ENCODE results near the gene TBC1D5. TPM values are rescaled to one million over a fixed set of nuclear protein-coding genes. Genes with fewer than 3 reads are reported as not detected.

Gene TBC1D5
- total RNA-seq, 1 experiment from 2014 or later, result 59.4 TPM

- no peak overlapping the region for H3K27ac ChIP-seq
- H3K4me1 ChIP-seq, result no peaks in the 10 kb centered on the region
- H3K36me3 ChIP-seq, result no peaks in the 10 kb centered on the region
- no peak for DNase-seq
- no peaks in the 10 kb centered on the region for H3K27me3 ChIP-seq
- H3K4me3 ChIP-seq, result no peak overlapping the region
- H3K9me3 ChIP-seq (replicated peaks), result no peaks in the 10 kb centered on the region
Measured at GRCh38 chr3:17304969-17305368, 437.5 kb downstream of the TBC1D5 start.

- no peaks in the 10 kb centered on the region for H3K4me1 ChIP-seq
- H3K27ac ChIP-seq, result no peak overlapping the region
- no peak overlapping the region for H3K4me3 ChIP-seq
- H3K9me3 ChIP-seq (replicated peaks), result no peaks in the 10 kb centered on the region
- no peaks in the 10 kb centered on the region for H3K36me3 ChIP-seq
- peak in 1 of 2 experiments; percentile 2 for DNase-seq
- H3K27me3 ChIP-seq, result no peaks in the 10 kb centered on the region
Measured at GRCh38 chr3:17302774-17303173, 439.7 kb downstream of the TBC1D5 start.

GRCh38 chr3:17302170-17302569 is 440.3 kb downstream of the TBC1D5 start:
- Histone ChIP-seq H3K27ac (no peak overlapping the region), H3K9me3 (replicated peaks) (no peaks in the 10 kb centered on the region), H3K4me1 (no peaks in the 10 kb centered on the region), H3K4me3 (no peak overlapping the region), H3K36me3 (no peaks in the 10 kb centered on the region), H3K27me3 (no peaks in the 10 kb centered on the region)
- DNase-seq, result no peak

GRCh38 chr3:17301271-17301670 is 441.2 kb downstream of the TBC1D5 start:
- DNase-seq, result no peak
- H3K36me3 ChIP-seq, result no peaks in the 10 kb centered on the region
- no peak overlapping the region for H3K27ac ChIP-seq
- H3K4me1 ChIP-seq, result no peaks in the 10 kb centered on the region
- H3K27me3 ChIP-seq, result no peaks in the 10 kb centered on the region
- no peaks in the 10 kb centered on the region for H3K9me3 ChIP-seq (replicated peaks)
- no peak overlapping the region for H3K4me3 ChIP-seq

DNA sequence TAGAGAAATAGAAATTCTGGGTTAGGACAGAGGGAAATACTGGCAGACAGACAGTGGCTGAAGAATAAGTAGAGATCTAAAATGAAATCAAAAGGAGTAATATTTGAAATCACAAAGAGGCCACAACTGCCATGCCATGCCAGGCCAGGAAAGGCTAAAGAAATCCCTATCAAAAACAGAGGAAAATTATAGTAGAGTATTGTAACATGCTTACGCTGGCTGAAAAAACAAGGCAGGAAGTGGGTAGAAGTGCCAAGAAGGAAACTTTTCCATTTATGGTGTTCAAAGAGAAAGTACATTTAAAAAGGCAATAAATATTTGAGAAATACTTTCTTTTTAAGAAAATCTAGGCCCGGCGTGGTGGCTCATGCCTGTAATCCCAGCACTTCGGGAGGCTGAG is 442.0 kb downstream of the TBC1D5 start:
- no peaks in the 10 kb centered on the region for H3K36me3 ChIP-seq
- H3K4me1 ChIP-seq, result no peaks in the 10 kb centered on the region
- no peaks in the 10 kb centered on the region for H3K27me3 ChIP-seq
- H3K27ac ChIP-seq, result no peak overlapping the region
- H3K9me3 ChIP-seq (replicated peaks), result no peaks in the 10 kb centered on the region
- H3K4me3 ChIP-seq, result no peak overlapping the region
- no peak for DNase-seq

DNA sequence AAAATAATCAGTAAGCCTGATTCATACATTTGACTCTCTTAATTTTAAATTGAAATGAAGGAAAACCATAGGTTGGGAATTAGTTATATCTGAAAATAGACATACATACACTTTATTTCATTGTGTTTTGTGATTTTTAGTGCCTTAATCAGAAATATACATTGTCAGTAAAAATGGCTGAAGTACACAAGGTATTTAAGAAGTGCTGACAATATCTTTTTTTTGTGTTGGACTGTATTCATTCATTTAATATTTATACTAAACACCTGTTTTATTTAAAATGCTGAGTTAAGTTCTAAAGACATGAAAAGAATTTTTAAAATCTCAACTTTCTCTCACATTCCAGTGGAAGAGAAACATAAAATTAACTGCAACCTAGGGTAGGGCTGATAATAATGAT is 444.4 kb downstream of the TBC1D5 start:
- H3K9me3 ChIP-seq (replicated peaks), result no peaks in the 10 kb centered on the region
- no peak overlapping the region for H3K4me3 ChIP-seq
- no peaks in the 10 kb centered on the region for H3K4me1 ChIP-seq
- H3K36me3 ChIP-seq, result no peaks in the 10 kb centered on the region
- no peak overlapping the region for H3K27ac ChIP-seq
- no peak for DNase-seq
- no peaks in the 10 kb centered on the region for H3K27me3 ChIP-seq

GRCh38 chr3:17292556-17292955 is 449.9 kb downstream of the TBC1D5 start:
- Histone ChIP-seq H3K9me3 (replicated peaks) (no peaks in the 10 kb centered on the region), H3K4me3 (no peak overlapping the region), H3K36me3 (peaks cover 2% of the 10 kb centered on the region)

DNA sequence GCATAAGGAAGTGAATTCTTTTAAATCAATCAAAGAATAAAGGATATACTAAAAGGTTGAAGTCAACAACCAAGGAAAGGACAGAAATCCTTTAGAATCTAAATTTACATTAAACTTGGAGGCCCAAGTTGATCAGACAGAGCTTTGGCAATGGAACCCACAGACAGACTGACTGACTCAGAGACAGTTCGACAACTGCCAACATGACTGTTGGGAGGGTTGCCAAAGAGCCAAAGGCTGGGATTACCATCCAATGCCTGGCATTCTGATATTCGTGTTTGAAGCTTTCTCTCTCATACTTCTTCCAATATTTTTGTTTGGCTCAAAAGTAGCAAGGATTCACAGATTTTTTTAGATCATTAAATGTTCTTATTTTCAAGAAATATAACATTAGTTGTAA is 451.5 kb downstream of the TBC1D5 start:
- peaks cover 2% of the 10 kb centered on the region for H3K36me3 ChIP-seq
- H3K9me3 ChIP-seq (replicated peaks), result no peaks in the 10 kb centered on the region
- DNase-seq, result no peak
- no peak overlapping the region for H3K27ac ChIP-seq
- H3K4me1 ChIP-seq, result no peaks in the 10 kb centered on the region
- H3K4me3 ChIP-seq, result no peak overlapping the region
- H3K27me3 ChIP-seq, result no peaks in the 10 kb centered on the region

More at GRCh38 chr3:17292556-17292955, 449.9 kb downstream of the TBC1D5 start:
- Histone ChIP-seq H3K4me1 (no peaks in the 10 kb centered on the region), H3K27me3 (no peaks in the 10 kb centered on the region), H3K27ac (no peak overlapping the region)
- no peak for DNase-seq

DNA sequence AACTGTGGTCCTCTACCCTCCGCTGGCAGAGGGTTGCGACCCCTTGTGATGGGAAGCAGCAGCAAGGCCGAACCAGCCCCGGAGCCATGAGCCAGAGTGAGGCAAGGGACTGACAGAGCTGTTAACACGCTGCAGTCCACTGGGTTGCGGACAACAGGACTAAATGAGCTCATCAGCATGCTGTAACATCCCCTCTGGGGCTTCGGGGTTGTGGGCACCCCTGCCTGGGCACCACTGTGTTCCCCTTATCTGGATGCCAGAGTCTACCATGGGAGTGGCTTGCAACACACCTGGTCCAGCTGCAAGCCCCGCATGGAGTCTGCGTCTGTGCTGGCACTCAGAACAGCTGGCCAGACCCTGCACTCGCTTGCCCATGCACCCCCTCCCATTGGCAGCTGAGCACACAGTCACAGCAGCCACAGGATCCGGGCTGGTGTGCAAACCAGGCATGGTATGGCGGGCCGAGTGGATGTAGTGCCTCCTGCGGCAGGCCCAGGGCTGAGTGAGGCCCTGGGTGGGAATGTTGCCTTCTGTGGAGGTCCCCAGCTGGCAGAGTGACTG is 453.5 kb downstream of the TBC1D5 start:
- no peak overlapping the region for H3K4me3 ChIP-seq
- DNase-seq, result no peak
- H3K27me3 ChIP-seq, result no peaks in the 10 kb centered on the region
- H3K36me3 ChIP-seq, result peaks cover 2% of the 10 kb centered on the region
- H3K4me1 ChIP-seq, result no peaks in the 10 kb centered on the region
- no peaks in the 10 kb centered on the region for H3K9me3 ChIP-seq (replicated peaks)
- H3K27ac ChIP-seq, result no peak overlapping the region

DNA sequence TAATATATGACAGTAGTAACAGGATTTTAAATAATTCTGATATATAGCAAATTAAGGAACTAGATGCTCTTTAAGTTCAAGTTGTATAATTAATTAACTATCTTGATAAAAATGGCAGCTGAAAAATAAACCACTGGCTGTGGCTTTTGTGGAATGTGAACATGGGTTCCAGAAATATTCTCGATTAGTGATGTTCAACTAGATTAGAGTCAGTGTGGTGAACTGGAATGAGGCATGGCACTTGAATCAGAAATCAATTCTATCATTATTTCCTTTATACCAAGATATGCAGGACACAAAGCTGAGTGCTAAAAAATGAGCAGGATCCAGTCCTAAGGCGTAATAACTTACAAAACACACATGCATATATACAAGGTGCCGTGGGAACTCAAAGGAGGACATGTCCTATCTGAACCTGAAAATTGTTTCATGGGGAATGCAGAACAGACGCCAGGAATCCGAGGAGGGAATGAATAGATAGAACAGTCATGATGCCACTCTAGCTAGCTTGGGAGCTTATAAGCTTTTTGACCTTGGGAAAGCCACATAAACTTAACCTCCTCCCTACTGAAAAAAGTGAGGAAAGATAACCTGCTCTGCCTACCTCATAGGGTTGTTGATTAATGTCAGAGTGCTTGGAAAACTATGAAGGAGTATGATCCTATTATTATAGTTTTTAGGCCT is 455.3 kb downstream of the TBC1D5 start:
- Histone ChIP-seq H3K27ac (no peak overlapping the region), H3K36me3 (peaks cover 2% of the 10 kb centered on the region), H3K4me1 (no peaks in the 10 kb centered on the region), H3K27me3 (no peaks in the 10 kb centered on the region), H3K9me3 (replicated peaks) (no peaks in the 10 kb centered on the region), H3K4me3 (no peak overlapping the region)
- DNase-seq, result no peak

- Histone ChIP-seq H3K27me3 (no peaks in the 10 kb centered on the region), H3K27ac (no peak overlapping the region), H3K4me3 (no peak overlapping the region), H3K4me1 (no peaks in the 10 kb centered on the region), H3K36me3 (no peaks in the 10 kb centered on the region), H3K9me3 (replicated peaks) (no peaks in the 10 kb centered on the region)
- DNase-seq, result no peak
Measured at GRCh38 chr3:17278006-17278405, 464.4 kb downstream of the TBC1D5 start.

GRCh38 chr3:17266846-17267245 is 475.6 kb downstream of the TBC1D5 start:
- no peak overlapping the region for H3K4me3 ChIP-seq
- H3K9me3 ChIP-seq (replicated peaks), result no peaks in the 10 kb centered on the region
- H3K27me3 ChIP-seq, result no peaks in the 10 kb centered on the region
- DNase-seq, result no peak
- no peak overlapping the region for H3K27ac ChIP-seq
- no peaks in the 10 kb centered on the region for H3K36me3 ChIP-seq
- no peaks in the 10 kb centered on the region for H3K4me1 ChIP-seq

DNA sequence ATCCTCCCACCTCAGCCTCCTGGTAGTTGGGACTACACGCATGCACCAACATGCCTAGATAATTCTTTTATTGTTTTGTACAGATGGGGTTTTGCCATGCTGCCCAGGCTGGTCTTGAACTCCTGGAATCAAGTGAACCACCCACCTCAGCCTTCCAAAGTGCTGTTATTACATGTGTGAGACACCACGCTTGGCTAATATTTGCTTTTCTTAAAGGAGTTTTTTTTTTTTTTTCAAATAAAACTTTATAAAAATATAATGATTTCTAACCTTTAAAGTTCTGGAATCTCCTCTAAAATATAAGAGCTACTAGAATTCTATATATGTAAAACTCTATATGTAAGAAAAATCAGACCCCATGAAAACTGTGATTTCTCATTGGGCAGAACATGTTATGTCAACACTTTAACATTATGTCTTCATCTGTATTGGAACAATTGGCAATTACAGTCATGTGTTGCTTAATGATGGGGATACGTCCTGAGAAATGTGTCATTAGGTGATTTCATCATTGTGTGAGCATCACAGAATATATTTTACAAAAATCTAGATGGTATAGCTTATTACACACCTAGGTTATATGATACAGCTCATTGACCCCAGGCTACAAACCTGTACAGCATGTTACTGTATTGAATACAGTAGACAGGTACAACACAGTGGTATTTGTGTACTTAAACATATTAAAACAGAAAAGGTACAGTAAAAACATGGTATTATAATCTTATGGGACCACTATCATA is 480.6 kb downstream of the TBC1D5 start:
- Histone ChIP-seq H3K27me3 (no peaks in the 10 kb centered on the region), H3K27ac (no peak overlapping the region), H3K9me3 (replicated peaks) (no peaks in the 10 kb centered on the region), H3K36me3 (no peaks in the 10 kb centered on the region), H3K4me1 (no peaks in the 10 kb centered on the region), H3K4me3 (no peak overlapping the region)
- DNase-seq, result no peak

DNA sequence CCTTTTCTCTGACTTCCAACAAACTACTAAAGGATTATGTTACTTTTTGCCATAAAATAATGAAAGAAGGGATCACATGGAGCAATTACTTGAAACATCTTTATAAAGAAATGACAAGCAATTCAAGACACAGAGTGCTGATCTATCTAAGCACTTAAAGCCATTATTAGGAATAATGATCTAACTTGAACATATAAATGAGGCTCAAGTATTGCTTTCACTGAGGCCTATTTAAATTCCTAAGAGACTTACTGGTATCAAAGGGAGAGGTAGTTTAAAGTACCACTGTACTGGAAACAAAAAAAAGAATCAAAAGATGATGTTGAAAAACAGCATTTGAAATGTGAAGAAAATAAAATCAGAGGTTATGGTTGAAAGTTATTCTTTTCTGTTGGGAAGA is 482.2 kb downstream of the TBC1D5 start:
- Histone ChIP-seq H3K9me3 (replicated peaks) (no peaks in the 10 kb centered on the region), H3K27ac (no peak overlapping the region), H3K4me3 (no peak overlapping the region), H3K4me1 (no peaks in the 10 kb centered on the region), H3K27me3 (no peaks in the 10 kb centered on the region), H3K36me3 (no peaks in the 10 kb centered on the region)
- no peak for DNase-seq

- H3K27me3 ChIP-seq, result no peaks in the 10 kb centered on the region
- no peak for DNase-seq
- no peak overlapping the region for H3K27ac ChIP-seq
- H3K36me3 ChIP-seq, result no peaks in the 10 kb centered on the region
- no peaks in the 10 kb centered on the region for H3K4me1 ChIP-seq
- no peaks in the 10 kb centered on the region for H3K9me3 ChIP-seq (replicated peaks)
- H3K4me3 ChIP-seq, result no peak overlapping the region
Measured at GRCh38 chr3:17259685-17260084, 482.7 kb downstream of the TBC1D5 start.

Measured in SJCRH30 (cell line).